IMR-90 (cell line): ENCODE results near the gene CCNDBP1.

ENCODE experiments used
- FOS ChIP-seq: fragments of 150-350 bp; IDR thresholded peaks from 2 replicates; pipeline ENCODE4 v1.6.1; 2016; ENCODE audit warnings: low read depth, low read length
- TF ChIP-seq, protein P1 (sequence below): conservative IDR thresholded peaks from 2 replicates; pipeline ENCODE4 v1.5.1; 2012; ENCODE audit warnings: mild to moderate bottlenecking, low read depth, low read length, improper control_type of control experiment
- TF ChIP-seq, protein P2 (sequence below): fragments of 150-350 bp; IDR thresholded peaks from 2 replicates; pipeline ENCODE4 v1.6.1; 2017; ENCODE audit warnings: mild to moderate bottlenecking, antibody characterized with exemption, low read length, low read depth
- TF ChIP-seq, protein P3 (sequence below): fragments of 150-350 bp; IDR thresholded peaks from 2 replicates; pipeline ENCODE4 v1.6.1; 2016; ENCODE audit warnings: low read depth, mild to moderate bottlenecking, low read length, moderate library complexity, borderline replicate concordance

DNA sequence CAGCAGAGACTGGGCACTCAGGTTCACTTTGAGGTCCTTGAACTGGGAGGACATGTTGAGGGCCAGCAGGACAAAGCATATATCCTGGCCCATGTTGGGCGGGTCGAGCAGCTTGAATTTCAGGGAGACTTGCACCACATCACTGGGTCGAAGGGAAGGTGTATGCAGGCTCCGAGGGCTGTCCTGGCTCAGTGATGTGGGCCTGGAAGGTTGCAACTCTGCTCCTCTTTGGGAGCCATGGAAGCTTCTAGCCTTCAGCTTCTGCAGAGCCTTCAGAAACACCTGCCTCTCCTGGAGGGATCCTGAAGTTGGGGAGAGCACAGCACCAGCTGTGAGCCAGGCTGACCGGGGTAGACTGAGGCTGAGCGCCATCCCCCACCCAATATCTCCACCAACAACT, 50.3 kb downstream of the CCNDBP1 start:
- TF ChIP-seq FOS = no peak
- TF ChIP-seq, protein P1, sequence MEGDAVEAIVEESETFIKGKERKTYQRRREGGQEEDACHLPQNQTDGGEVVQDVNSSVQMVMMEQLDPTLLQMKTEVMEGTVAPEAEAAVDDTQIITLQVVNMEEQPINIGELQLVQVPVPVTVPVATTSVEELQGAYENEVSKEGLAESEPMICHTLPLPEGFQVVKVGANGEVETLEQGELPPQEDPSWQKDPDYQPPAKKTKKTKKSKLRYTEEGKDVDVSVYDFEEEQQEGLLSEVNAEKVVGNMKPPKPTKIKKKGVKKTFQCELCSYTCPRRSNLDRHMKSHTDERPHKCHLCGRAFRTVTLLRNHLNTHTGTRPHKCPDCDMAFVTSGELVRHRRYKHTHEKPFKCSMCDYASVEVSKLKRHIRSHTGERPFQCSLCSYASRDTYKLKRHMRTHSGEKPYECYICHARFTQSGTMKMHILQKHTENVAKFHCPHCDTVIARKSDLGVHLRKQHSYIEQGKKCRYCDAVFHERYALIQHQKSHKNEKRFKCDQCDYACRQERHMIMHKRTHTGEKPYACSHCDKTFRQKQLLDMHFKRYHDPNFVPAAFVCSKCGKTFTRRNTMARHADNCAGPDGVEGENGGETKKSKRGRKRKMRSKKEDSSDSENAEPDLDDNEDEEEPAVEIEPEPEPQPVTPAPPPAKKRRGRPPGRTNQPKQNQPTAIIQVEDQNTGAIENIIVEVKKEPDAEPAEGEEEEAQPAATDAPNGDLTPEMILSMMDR = no peak
- TF ChIP-seq, protein P2, sequence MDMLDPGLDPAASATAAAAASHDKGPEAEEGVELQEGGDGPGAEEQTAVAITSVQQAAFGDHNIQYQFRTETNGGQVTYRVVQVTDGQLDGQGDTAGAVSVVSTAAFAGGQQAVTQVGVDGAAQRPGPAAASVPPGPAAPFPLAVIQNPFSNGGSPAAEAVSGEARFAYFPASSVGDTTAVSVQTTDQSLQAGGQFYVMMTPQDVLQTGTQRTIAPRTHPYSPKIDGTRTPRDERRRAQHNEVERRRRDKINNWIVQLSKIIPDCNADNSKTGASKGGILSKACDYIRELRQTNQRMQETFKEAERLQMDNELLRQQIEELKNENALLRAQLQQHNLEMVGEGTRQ = no peak
- TF ChIP-seq, protein P3, sequence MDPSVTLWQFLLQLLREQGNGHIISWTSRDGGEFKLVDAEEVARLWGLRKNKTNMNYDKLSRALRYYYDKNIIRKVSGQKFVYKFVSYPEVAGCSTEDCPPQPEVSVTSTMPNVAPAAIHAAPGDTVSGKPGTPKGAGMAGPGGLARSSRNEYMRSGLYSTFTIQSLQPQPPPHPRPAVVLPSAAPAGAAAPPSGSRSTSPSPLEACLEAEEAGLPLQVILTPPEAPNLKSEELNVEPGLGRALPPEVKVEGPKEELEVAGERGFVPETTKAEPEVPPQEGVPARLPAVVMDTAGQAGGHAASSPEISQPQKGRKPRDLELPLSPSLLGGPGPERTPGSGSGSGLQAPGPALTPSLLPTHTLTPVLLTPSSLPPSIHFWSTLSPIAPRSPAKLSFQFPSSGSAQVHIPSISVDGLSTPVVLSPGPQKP = no peak
